Activated CD8-positive, alpha-beta memory T cell treated with anti-CD3 and anti-CD28 coated beads, Interleukin-2, amount 50 U/mL, for 1 hour (primary cell): ENCODE results near the gene ZC3H11A.

Experiments
- DNase-seq: peaks from one replicate; pipeline ENCODE4 v3.0.0-alpha.2; 2020; ENCODE audit errors: extremely low read depth

ZC3H11A gene

GRCh38 chr1:203840208-203840808, 44.9 kb downstream of the ZC3H11A start:
- no peak for DNase-seq

- no peak for DNase-seq
Measured at GRCh38 chr1:203842559-203842876, 47.1 kb downstream of the ZC3H11A start.

- DNase-seq, result no peak
Measured at GRCh38 chr1:203843435-203843834, 48.0 kb downstream of the ZC3H11A start.
